GM12878 (cell line): ENCODE measurements around the gene SDCCAG8. TPM values are rescaled to one million over a fixed set of nuclear protein-coding genes. Genes with fewer than 3 reads are reported as not detected.

ENCODE experiments used
- ATAC-seq: fragments of 200-7000 bp; cut with Tn5 transposase; 3 replicates; pipeline ENCODE4 v1.9.1; 2020; ENCODE audit warnings: mild to moderate bottlenecking, moderate library complexity
- BruUV-seq: library from RNA; stranded (reverse); fragments of 400-500 nt; replicated peaks from 2 replicates; lab custom pipeline; 2021; lab: Mats Ljungman, UMichigan
- CTCF ChIA-PET: fragments of 300-600 bp; sonication (Branson Sonifier 250); formaldehyde crosslinking; extraction: SDS; loops from one replicate; lab custom pipeline; 2021; ENCODE audit warnings: inconsistent platforms; lab: Yijun Ruan, JAX
- POLR2A ChIA-PET: fragments of 350-600 bp; formaldehyde crosslinking; extraction: SDS; loops from one replicate; lab custom pipeline; 2021; ENCODE audit warnings: inconsistent platforms; lab: Charles Lee
- RAD21 ChIA-PET: fragments of 300-600 bp; sonication (Branson Sonifier 250); formaldehyde crosslinking; loops from one replicate; lab custom pipeline; 2023; ENCODE audit warnings: antibody characterized with exemption; ENCODE audit not compliant: unreplicated experiment; lab: Charles Lee
- SMC1A ChIA-PET: fragments of 300-600 bp; sonication (Branson Sonifier 250); formaldehyde crosslinking; loops from one replicate; lab custom pipeline; 2023; ENCODE audit not compliant: unreplicated experiment, uncharacterized antibody; lab: Charles Lee
- DNase-seq: peaks from one replicate; pipeline ENCODE4 v3.0.0-alpha.2; 2011; ENCODE audit warnings: low read depth, low spot score
- FAIRE-seq: peaks from 3 replicates; lab custom pipeline; 2011; peaks lifted over from hg19 to GRCh38; lab: Jason Lieb, UNC
- H2AFZ ChIP-seq: 2 replicates; pipeline ENCODE4 v1.6.0; 2011; ENCODE audit warnings: low read depth, low read length, control low read depth; ENCODE audit not compliant: control insufficient read depth
- H3K27ac ChIP-seq: 2 replicates; pipeline ENCODE4 v1.5.1; 2011; ENCODE audit warnings: control low read depth; ENCODE audit not compliant: control insufficient read depth, insufficient read depth
- H3K27me3 ChIP-seq, 2 experiments: replicated peaks in 1 of 2; 2 replicates each; pipeline versions ENCODE4 v1.6.0 to v1.6.1; 2011; ENCODE audit warnings: low read length in 1 of 2; ENCODE audit not compliant: control insufficient read depth in 2 of 2, insufficient read depth in 2 of 2
- H3K36me3 ChIP-seq, 2 experiments: 2 replicates each; pipeline ENCODE4 v1.5.1; 2011; ENCODE audit warnings: low read length in 1 of 2; ENCODE audit not compliant: control insufficient read depth in 2 of 2, insufficient read depth in 2 of 2
- H3K4me1 ChIP-seq: 2 replicates; pipeline ENCODE4 v1.6.1; 2011; ENCODE audit warnings: mild to moderate bottlenecking, low read length, moderate library complexity, mixed read lengths; ENCODE audit not compliant: control insufficient read depth, insufficient read depth
- H3K4me2 ChIP-seq: 2 replicates; pipeline ENCODE4 v1.6.0; 2011; ENCODE audit warnings: control low read depth; ENCODE audit not compliant: control insufficient read depth, insufficient read depth
- H3K4me3 ChIP-seq: fragments of 200-600 bp; sonication (generic); 2 replicates; pipeline ENCODE4 v1.5.1; 2016
- H3K79me2 ChIP-seq: 2 replicates; pipeline ENCODE4 v1.6.0; 2011; ENCODE audit warnings: low read length; ENCODE audit not compliant: control insufficient read depth, insufficient read depth
- H3K9ac ChIP-seq: 2 replicates; pipeline ENCODE4 v1.8.0; 2011; ENCODE audit warnings: low read length, control low read depth, mixed read lengths; ENCODE audit not compliant: control insufficient read depth, insufficient read depth
- H3K9me3 ChIP-seq: replicated peaks from 3 replicates; pipeline ENCODE4 v1.5.1; 2011; ENCODE audit warnings: mild to moderate bottlenecking, low read length; ENCODE audit not compliant: control insufficient read depth, insufficient read depth
- H4K20me1 ChIP-seq: 2 replicates; pipeline ENCODE4 v1.6.0; 2011; ENCODE audit not compliant: control insufficient read depth, insufficient read depth
- BHLHE40 ChIP-seq, 2 experiments: fragments of 450-650 bp in 1 of 2; IDR thresholded peaks; 2 replicates each; pipeline ENCODE4 v1.6.1; 2011 to 2017; ENCODE audit warnings: low read depth in 2 of 2, borderline replicate concordance in 1 of 2, improper control_type of control experiment in 1 of 2, low read length in 1 of 2, mild to moderate bottlenecking in 1 of 2
- DPF2 ChIP-seq: fragments of 450-650 bp; IDR thresholded peaks from 2 replicates; pipeline ENCODE4 v1.6.1; 2017; ENCODE audit warnings: mild to moderate bottlenecking
- FOXM1 ChIP-seq: IDR thresholded peaks from 2 replicates; pipeline ENCODE4 v1.6.1; 2012; ENCODE audit warnings: low read depth, mild to moderate bottlenecking, inconsistent platforms, low read length, moderate library complexity
- GABPA ChIP-seq: IDR thresholded peaks from 2 replicates; pipeline ENCODE4 v1.6.1; 2014; ENCODE audit warnings: antibody characterized with exemption, low read depth, mild to moderate bottlenecking, inconsistent platforms
- POLR2A ChIP-seq: IDR thresholded peaks from 2 replicates; pipeline ENCODE4 v1.6.1; 2011; ENCODE audit warnings: low read depth, mild to moderate bottlenecking, low read length
- RAD51 ChIP-seq: fragments of 450-650 bp; IDR thresholded peaks from 2 replicates; pipeline ENCODE4 v1.6.1; 2016; ENCODE audit warnings: moderate library complexity, mild to moderate bottlenecking, inconsistent platforms
- TBL1XR1 ChIP-seq: IDR thresholded peaks from 2 replicates; pipeline ENCODE4 v1.6.1; 2012; ENCODE audit warnings: low read depth, low read length, improper control_type of control experiment
- ZNF217 ChIP-seq: fragments of 450-650 bp; IDR thresholded peaks from 2 replicates; pipeline ENCODE4 v1.6.1; 2017; ENCODE audit warnings: antibody characterized with exemption, mild to moderate bottlenecking
- WGBS: methylation state at CpG from one replicate; pipeline ENCODE4 v1.1.6; 2016; ENCODE audit warnings: low lambda C conversion rate; ENCODE audit not compliant: insufficient replicate concordance, insufficient coverage; ENCODE audit errors: missing lambda C conversion rate; 5-methylcytosine and 5-hydroxymethylcytosine counted together
- in situ Hi-C: fragments of 300-500 bp; cut with MboI; formaldehyde crosslinking; loops from 9 replicates; pipeline ENCODE4 v1.14.3; 2018; ENCODE audit warnings: mixed read lengths
- intact Hi-C: fragments of 100-400 bp; cut with micrococcal nuclease; formaldehyde crosslinking; loops from one replicate; pipeline ENCODE4 v1.14.2; 2022; ENCODE audit not compliant: unreplicated experiment
- polyA plus RNA-seq, 11 experiments: library from polyadenylated mRNA; depleted of rRNA in 4 of 11; unstranded in 6 of 11; stranded (reverse) in 5 of 11; fragments of >200 nt; fragmentation: Nextera tagmentation in 4 of 11; fragmentation: Illumina TruSeq in 1 of 11; extraction: Ambion mirVana in 4 of 11; extraction: Trizol in 1 of 11; gene quantifications; 1 replicate in 1 of 11; 2 replicates in 10 of 11; pipeline versions ENCODE4 v1.2.1 to v1.2.3, GENCODE V29; 2011 to 2016; ENCODE audit warnings: inconsistent platforms in 2 of 11, missing spikeins in 2 of 11, low read depth in 1 of 11
- total RNA-seq, 4 experiments: library from RNA; depleted of rRNA in 3 of 4; stranded (reverse); fragments of >200 nt in 3 of 4; fragmentation: Illumina TruSeq in 1 of 4; extraction: Trizol in 1 of 4; gene quantifications; 2 replicates each; pipeline versions ENCODE4 v1.2.1 to v1.2.3, GENCODE V29; 2013 to 2021
- TF ChIP-seq, protein P1 (sequence below): IDR thresholded peaks from 2 replicates; pipeline ENCODE4 v1.6.1; 2011; ENCODE audit warnings: mild to moderate bottlenecking, low read depth, low read length, moderate library complexity; ENCODE audit not compliant: insufficient replicate concordance
- TF ChIP-seq, protein P2 (sequence below), 3 experiments: IDR thresholded peaks in 2 of 3; conservative IDR thresholded peaks in 1 of 3; 2 replicates each; pipeline ENCODE4 v1.5.1; 2011; ENCODE audit warnings: low read depth in 3 of 3, low read length in 3 of 3, mild to moderate bottlenecking in 3 of 3, control low read depth in 2 of 3, moderate library complexity in 2 of 3, inconsistent platforms in 1 of 3, mixed read lengths in 1 of 3; ENCODE audit not compliant: control insufficient read depth in 2 of 3, insufficient read depth in 1 of 3; ENCODE audit errors: extremely low read depth in 1 of 3
- TF ChIP-seq, protein P3 (sequence below): fragments of 450-650 bp; IDR thresholded peaks from 2 replicates; pipeline ENCODE4 v1.6.1; 2017; ENCODE audit warnings: mild to moderate bottlenecking
- TF ChIP-seq, protein P4 (sequence below): fragments of 150-350 bp; IDR thresholded peaks from 2 replicates; pipeline ENCODE4 v1.6.1; 2014; ENCODE audit warnings: mild to moderate bottlenecking, low read depth, low read length

Gene SDCCAG8
- total and polyA plus RNA-seq, 10 of the 15 experiments (the other 5 are each of a cell fraction or from before 2014, with no cell fraction given): 15.0 to 25.6 (median 20.6) TPM

DNA sequence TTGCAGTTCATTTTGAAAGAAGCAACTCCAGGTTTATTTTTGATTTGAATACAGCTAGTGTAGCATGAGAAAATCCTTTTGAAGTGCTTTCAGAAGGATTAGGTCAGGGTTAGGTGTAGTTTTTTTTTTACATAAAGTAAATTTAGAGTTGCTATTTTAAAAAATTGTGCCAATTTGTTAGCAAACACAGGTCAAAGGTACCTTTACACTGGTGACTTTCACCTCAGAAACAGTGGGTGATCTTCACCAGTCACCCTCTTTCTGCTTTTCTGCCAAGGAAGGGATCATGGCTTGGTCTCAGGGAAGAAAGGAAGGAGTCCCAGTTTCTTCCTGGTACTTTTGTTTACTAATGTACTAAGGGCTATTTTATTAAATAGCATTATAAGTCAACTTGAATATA, 111.5 kb downstream of the SDCCAG8 start:
- no peak overlapping the region for H3K27ac ChIP-seq
- TF ChIP-seq, protein P1, sequence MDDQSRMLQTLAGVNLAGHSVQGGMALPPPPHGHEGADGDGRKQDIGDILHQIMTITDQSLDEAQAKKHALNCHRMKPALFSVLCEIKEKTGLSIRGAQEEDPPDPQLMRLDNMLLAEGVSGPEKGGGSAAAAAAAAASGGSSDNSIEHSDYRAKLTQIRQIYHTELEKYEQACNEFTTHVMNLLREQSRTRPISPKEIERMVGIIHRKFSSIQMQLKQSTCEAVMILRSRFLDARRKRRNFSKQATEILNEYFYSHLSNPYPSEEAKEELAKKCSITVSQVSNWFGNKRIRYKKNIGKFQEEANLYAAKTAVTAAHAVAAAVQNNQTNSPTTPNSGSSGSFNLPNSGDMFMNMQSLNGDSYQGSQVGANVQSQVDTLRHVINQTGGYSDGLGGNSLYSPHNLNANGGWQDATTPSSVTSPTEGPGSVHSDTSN: no peak
- TF ChIP-seq, protein P2, sequence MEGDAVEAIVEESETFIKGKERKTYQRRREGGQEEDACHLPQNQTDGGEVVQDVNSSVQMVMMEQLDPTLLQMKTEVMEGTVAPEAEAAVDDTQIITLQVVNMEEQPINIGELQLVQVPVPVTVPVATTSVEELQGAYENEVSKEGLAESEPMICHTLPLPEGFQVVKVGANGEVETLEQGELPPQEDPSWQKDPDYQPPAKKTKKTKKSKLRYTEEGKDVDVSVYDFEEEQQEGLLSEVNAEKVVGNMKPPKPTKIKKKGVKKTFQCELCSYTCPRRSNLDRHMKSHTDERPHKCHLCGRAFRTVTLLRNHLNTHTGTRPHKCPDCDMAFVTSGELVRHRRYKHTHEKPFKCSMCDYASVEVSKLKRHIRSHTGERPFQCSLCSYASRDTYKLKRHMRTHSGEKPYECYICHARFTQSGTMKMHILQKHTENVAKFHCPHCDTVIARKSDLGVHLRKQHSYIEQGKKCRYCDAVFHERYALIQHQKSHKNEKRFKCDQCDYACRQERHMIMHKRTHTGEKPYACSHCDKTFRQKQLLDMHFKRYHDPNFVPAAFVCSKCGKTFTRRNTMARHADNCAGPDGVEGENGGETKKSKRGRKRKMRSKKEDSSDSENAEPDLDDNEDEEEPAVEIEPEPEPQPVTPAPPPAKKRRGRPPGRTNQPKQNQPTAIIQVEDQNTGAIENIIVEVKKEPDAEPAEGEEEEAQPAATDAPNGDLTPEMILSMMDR (IDR thresholded peaks at IDR 0.05 in 2 of 3, conservative IDR thresholded peaks at IDR 0.05 in 1 of 3; ENCODE audit: control insufficient read depth in 2 of 3, extremely low read depth in 1 of 3, insufficient read depth in 1 of 3, low read depth in 3 of 3, low read length in 3 of 3): no peak
- no peaks in the 10 kb centered on the region for H3K36me3 ChIP-seq
- intact Hi-C loops: no loop called here
- H3K27me3 ChIP-seq: no peaks in the 10 kb centered on the region
- no peaks in the 10 kb centered on the region for H3K79me2 ChIP-seq
- H3K9ac ChIP-seq: no peak overlapping the region
- no peaks in the 10 kb centered on the region for H3K9me3 ChIP-seq
- H3K4me1 ChIP-seq: no peaks in the 10 kb centered on the region
- DNase-seq (no peak), FAIRE-seq (no peak), ATAC-seq (no peak)
- ChIA-PET RAD21 (no interaction called here), POLR2A (no interaction called here), CTCF (interaction anchor here (0.6 kb wide), 1 partner anchor 570 kb away, joined by 3 read pairs; no protein-coding TSS in a partner anchor), SMC1A (no interaction called here)
- H3K4me2 ChIP-seq: no peak overlapping the region
- no TSS peak for BruUV-seq
- in situ Hi-C loops: no loop called here
- no peak overlapping the region for H3K4me3 ChIP-seq
- H4K20me1 ChIP-seq: no peaks in the 10 kb centered on the region
- H2AFZ ChIP-seq: no peak overlapping the region

DNA sequence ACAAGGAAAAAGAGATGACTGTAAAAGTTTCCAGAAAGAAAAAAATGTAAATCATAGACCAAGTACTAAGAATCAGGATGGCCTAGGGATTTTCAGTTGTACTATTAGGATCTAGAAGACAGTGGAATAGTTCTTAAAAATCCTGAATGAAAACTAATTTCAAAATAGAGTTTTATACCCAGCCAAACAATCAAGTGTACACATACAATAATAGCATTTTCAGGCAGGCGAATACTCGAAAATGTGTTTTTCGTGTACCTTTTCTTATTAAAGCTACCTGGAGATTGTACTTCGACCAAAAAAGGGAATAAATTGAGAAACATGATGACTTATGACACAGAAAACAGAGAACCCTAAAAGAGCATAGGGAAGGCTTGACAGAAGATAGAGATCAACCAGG, 118.6 kb downstream of the SDCCAG8 start:
- ChIA-PET SMC1A (interaction anchor here (1.3 to 1.7 kb wide), 2 partner anchors 25 to 31 kb away, joined by 3 to 4 read pairs; no protein-coding TSS in a partner anchor), POLR2A (no interaction called here), RAD21 (no interaction called here), CTCF (no interaction called here)
- Histone ChIP-seq H3K36me3 (no peaks in the 10 kb centered on the region), H3K27me3 (no peaks in the 10 kb centered on the region), H3K4me1 (no peaks in the 10 kb centered on the region), H4K20me1 (no peaks in the 10 kb centered on the region), H2AFZ (no peak overlapping the region), H3K4me3 (no peak overlapping the region), H3K27ac (no peak overlapping the region), H3K9ac (no peak overlapping the region), H3K9me3 (peaks cover 5% of the 10 kb centered on the region; the same call in 2 of the 3 replicates), H3K79me2 (no peaks in the 10 kb centered on the region), H3K4me2 (no peak overlapping the region)
- no peak for ATAC-seq
- in situ Hi-C loops: no loop called here
- intact Hi-C loops: no loop called here
- no peak for DNase-seq
- no peak for FAIRE-seq
- 96% methylated on average over 4 of the region's 4 CpGs for WGBS
- no TSS peak for BruUV-seq
- TF ChIP-seq POLR2A (no peak), DPF2 (no peak), RAD51 (no peak), FOXM1 (no peak), TBL1XR1 (no peak), ZNF217 (no peak), BHLHE40 (IDR thresholded peaks at IDR 0.05; ENCODE audit: borderline replicate concordance in 1 of 2, low read depth in 2 of 2, low read length in 1 of 2) (no peak), GABPA (no peak)
- TF ChIP-seq, protein P3, sequence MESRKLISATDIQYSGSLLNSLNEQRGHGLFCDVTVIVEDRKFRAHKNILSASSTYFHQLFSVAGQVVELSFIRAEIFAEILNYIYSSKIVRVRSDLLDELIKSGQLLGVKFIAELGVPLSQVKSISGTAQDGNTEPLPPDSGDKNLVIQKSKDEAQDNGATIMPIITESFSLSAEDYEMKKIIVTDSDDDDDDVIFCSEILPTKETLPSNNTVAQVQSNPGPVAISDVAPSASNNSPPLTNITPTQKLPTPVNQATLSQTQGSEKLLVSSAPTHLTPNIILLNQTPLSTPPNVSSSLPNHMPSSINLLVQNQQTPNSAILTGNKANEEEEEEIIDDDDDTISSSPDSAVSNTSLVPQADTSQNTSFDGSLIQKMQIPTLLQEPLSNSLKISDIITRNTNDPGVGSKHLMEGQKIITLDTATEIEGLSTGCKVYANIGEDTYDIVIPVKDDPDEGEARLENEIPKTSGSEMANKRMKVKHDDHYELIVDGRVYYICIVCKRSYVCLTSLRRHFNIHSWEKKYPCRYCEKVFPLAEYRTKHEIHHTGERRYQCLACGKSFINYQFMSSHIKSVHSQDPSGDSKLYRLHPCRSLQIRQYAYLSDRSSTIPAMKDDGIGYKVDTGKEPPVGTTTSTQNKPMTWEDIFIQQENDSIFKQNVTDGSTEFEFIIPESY: no peak
- TF ChIP-seq, protein P4, sequence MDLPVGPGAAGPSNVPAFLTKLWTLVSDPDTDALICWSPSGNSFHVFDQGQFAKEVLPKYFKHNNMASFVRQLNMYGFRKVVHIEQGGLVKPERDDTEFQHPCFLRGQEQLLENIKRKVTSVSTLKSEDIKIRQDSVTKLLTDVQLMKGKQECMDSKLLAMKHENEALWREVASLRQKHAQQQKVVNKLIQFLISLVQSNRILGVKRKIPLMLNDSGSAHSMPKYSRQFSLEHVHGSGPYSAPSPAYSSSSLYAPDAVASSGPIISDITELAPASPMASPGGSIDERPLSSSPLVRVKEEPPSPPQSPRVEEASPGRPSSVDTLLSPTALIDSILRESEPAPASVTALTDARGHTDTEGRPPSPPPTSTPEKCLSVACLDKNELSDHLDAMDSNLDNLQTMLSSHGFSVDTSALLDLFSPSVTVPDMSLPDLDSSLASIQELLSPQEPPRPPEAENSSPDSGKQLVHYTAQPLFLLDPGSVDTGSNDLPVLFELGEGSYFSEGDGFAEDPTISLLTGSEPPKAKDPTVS: no peak
